Liver (tissue), 9 donors: ENCODE data around the gene SORCS2. TPM values are rescaled to one million over a fixed set of nuclear protein-coding genes. Genes with fewer than 3 reads are reported as not detected.

Experiments
- DNase-seq: peaks from one replicate; pipeline ENCODE4 v3.0.0-alpha.2; 2017; ENCODE audit warnings: low spot score
- H3K27ac ChIP-seq, 2 donors: one replicate each; pipeline ENCODE4 v1.7.0; 2013; ENCODE audit warnings: inconsistent platforms in 2 of 2, low read length in 2 of 2, control low read depth in 1 of 2, low read depth in 1 of 2, mild to moderate bottlenecking in 1 of 2
- H3K27me3 ChIP-seq, 4 donors: one replicate each; pipeline versions ENCODE4 v1.6.1 to v1.7.0; 2013; ENCODE audit warnings: low read length in 3 of 4, inconsistent platforms in 1 of 4, mild to moderate bottlenecking in 1 of 4, moderate library complexity in 1 of 4; ENCODE audit not compliant: control insufficient read depth in 4 of 4, insufficient read depth in 4 of 4
- H3K36me3 ChIP-seq, 4 donors: one replicate each; pipeline versions ENCODE4 v1.6.1 to v1.7.0; 2013; ENCODE audit warnings: low read length in 3 of 4, mild to moderate bottlenecking in 3 of 4, low read depth in 1 of 4, moderate library complexity in 1 of 4; ENCODE audit not compliant: control insufficient read depth in 4 of 4, insufficient read depth in 3 of 4
- H3K4me1 ChIP-seq, 4 donors: one replicate each; pipeline versions ENCODE4 v1.6.1 to v1.7.0; 2013; ENCODE audit warnings: low read length in 3 of 4, mild to moderate bottlenecking in 3 of 4, moderate library complexity in 1 of 4; ENCODE audit not compliant: control insufficient read depth in 4 of 4, insufficient read depth in 4 of 4
- H3K4me3 ChIP-seq, 3 donors: one replicate each; pipeline versions ENCODE4 v1.6.1 to v1.7.0; 2013; ENCODE audit warnings: low read length in 3 of 3, control low read depth in 1 of 3, low read depth in 1 of 3, mild to moderate bottlenecking in 1 of 3
- H3K9ac ChIP-seq, 2 donors: one replicate each; pipeline ENCODE4 v1.7.0; 2013; ENCODE audit warnings: low read length in 2 of 2, mild to moderate bottlenecking in 2 of 2, moderate library complexity in 2 of 2, control low read depth in 1 of 2, low read depth in 1 of 2
- H3K9me3 ChIP-seq, 4 donors: one replicate each; pipeline versions ENCODE4 v1.6.1 to v1.7.0; 2013; ENCODE audit warnings: low read length in 3 of 4; ENCODE audit not compliant: control insufficient read depth in 4 of 4
- CTCF ChIP-seq: fragments of 150-350 bp; IDR thresholded peaks from 2 replicates; pipeline ENCODE4 v1.5.1; 2017; ENCODE audit warnings: improper control_type of control experiment, low read depth, low read length; ENCODE audit not compliant: missing input control
- FOXA2 ChIP-seq: IDR thresholded peaks from 2 replicates; pipeline ENCODE4 v1.6.1; 2016; ENCODE audit warnings: antibody characterized with exemption
- GABPA ChIP-seq, 2 donors: IDR thresholded peaks in 1 of 2; conservative IDR thresholded peaks in 1 of 2; 2 replicates each; pipeline ENCODE4 v1.6.1; 2016; ENCODE audit warnings: antibody characterized with exemption in 2 of 2, mild to moderate bottlenecking in 1 of 2, moderate library complexity in 1 of 2
- HNF4A ChIP-seq, 2 donors: conservative IDR thresholded peaks; 2 replicates each; pipeline ENCODE4 v1.6.1; 2016; ENCODE audit warnings: antibody characterized with exemption in 2 of 2, mild to moderate bottlenecking in 2 of 2
- HNF4G ChIP-seq: IDR thresholded peaks from 2 replicates; pipeline ENCODE4 v1.6.1; 2016; ENCODE audit warnings: antibody characterized with exemption
- JUND ChIP-seq, 2 donors: IDR thresholded peaks; 2 replicates each; pipeline ENCODE4 v1.6.1; 2016; ENCODE audit warnings: antibody characterized with exemption in 2 of 2
- MAX ChIP-seq: IDR thresholded peaks from 2 replicates; pipeline ENCODE4 v1.6.1; 2016; ENCODE audit warnings: antibody characterized with exemption
- NR2F2 ChIP-seq: IDR thresholded peaks from 2 replicates; pipeline ENCODE4 v1.6.1; 2016; ENCODE audit warnings: antibody characterized with exemption
- RAD21 ChIP-seq, 2 donors: IDR thresholded peaks; 2 replicates each; pipeline ENCODE4 v1.6.1; 2016; ENCODE audit warnings: antibody characterized with exemption in 2 of 2, mild to moderate bottlenecking in 2 of 2
- RXRA ChIP-seq, 2 donors: IDR thresholded peaks; 2 replicates each; pipeline ENCODE4 v1.6.1; 2017 to 2018; ENCODE audit warnings: antibody characterized with exemption in 2 of 2, mild to moderate bottlenecking in 1 of 2
- SP1 ChIP-seq: IDR thresholded peaks from 2 replicates; pipeline ENCODE4 v1.6.1; 2018; ENCODE audit warnings: antibody characterized with exemption, mild to moderate bottlenecking
- TAF1 ChIP-seq: conservative IDR thresholded peaks from 2 replicates; pipeline ENCODE4 v1.6.1; 2016; ENCODE audit warnings: antibody characterized with exemption, mild to moderate bottlenecking
- YY1 ChIP-seq: IDR thresholded peaks from 2 replicates; pipeline ENCODE4 v1.6.1; 2016; ENCODE audit warnings: antibody characterized with exemption, mild to moderate bottlenecking
- ZBTB33 ChIP-seq: IDR thresholded peaks from 2 replicates; pipeline ENCODE4 v1.6.1; 2016; ENCODE audit warnings: antibody characterized with exemption
- WGBS: extraction: QIAGEN DNeasy Blood & Tissue Kit; methylation state at CpG from one replicate; pipeline ENCODE4 v1.1.7; 2013; 5-methylcytosine and 5-hydroxymethylcytosine counted together
- polyA plus RNA-seq, 2 donors: library from polyadenylated mRNA; stranded (reverse) in 1 of 2; unstranded in 1 of 2; fragments of 200-250 nt in 1 of 2; fragments of >200 nt in 1 of 2; fragmentation: Nextera tagmentation in 1 of 2; extraction: Ambion mirVana in 1 of 2; gene quantifications; one replicate each; pipeline versions ENCODE4 v1.2.1 to v1.2.3, GENCODE V29; 2013 to 2015
- total RNA-seq, 2 donors: library from RNA; depleted of rRNA; stranded (reverse); fragments of >200 nt; gene quantifications; one replicate each; pipeline ENCODE4 v1.2.3, GENCODE V29; 2014
- TF ChIP-seq, protein P1 (sequence below): IDR thresholded peaks from 2 replicates; pipeline ENCODE4 v1.6.1; 2016; ENCODE audit warnings: antibody characterized with exemption
- donor health status: healthy.
- donor health status: healthy.
- donor health status: healthy.
- donor health status: healthy.
- donor health status: healthy.

SORCS2 gene
- total and polyA plus RNA-seq, 4 donors = 0.10 to 1.4 (median 0.92) TPM

GRCh38 chr4:7462509-7462971, 270.2 kb downstream of the SORCS2 start:
- TF ChIP-seq GABPA (IDR thresholded peaks at IDR 0.05 in 1 of 2, conservative IDR thresholded peaks at IDR 0.05 in 1 of 2) (no peak), MAX (no peak), RAD21 (IDR thresholded peaks at IDR 0.05) (peak; percentile 80 to 90), CTCF (peak; percentile 60), SP1 (no peak), FOXA2 (peak; percentile 29), HNF4A (conservative IDR thresholded peaks at IDR 0.05) (peak; percentile 30 to 43), RXRA (IDR thresholded peaks at IDR 0.05) (peak; percentile 13 to 70), JUND (IDR thresholded peaks at IDR 0.05) (peak in 1 of 2 donors; percentile 91), TAF1 (no peak)
- Histone ChIP-seq H3K4me1 (peaks cover 0 to 15% (median 8%) of the 10 kb centered on the region in 4 donors), H3K4me3 (no peak overlapping the region), H3K9me3 (peaks cover 0 to 4% (median 2%) of the 10 kb centered on the region in 4 donors), H3K27ac (no peak overlapping the region), H3K9ac (no peak overlapping the region), H3K36me3 (no peaks in the 10 kb centered on the region), H3K27me3 (no peaks in the 10 kb centered on the region)
- WGBS = 24% methylated on average over 11 of the region's 11 CpGs
- no peak for DNase-seq

DNA sequence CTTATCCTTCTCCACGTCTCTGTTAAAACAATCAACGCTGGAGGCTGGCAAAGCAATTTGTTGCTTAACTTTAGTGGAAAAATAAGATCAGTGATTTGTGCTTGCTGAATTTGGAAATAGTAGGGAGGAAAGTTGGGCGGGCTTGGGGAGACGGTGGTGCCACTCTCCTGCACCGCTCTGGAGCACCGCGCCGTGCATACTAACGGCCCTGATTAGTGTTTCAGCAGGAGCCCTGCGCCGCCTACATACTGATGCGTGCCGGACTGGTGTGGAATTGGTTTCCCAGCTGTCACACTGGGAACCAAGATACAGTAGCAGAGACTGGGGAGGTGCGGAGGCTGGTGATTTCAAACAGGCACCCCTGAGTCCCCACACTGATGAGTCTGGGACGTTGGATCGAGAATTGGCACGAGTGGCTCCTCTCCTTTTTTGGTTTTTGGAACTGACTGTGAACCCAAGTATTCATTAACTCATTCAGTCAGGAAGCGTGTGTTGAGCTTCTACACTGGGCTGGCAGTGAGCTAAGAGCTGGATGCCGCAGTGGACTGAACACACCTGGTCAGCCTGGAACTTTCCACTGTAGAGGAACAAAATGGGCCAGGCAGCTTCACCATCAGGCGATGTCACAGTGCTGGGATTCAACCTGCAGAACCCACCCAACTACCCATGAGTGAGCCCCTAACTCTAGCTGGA, 271.4 kb downstream of the SORCS2 start:
- no peaks in the 10 kb centered on the region for H3K27me3 ChIP-seq
- peaks cover 0 to 4% (median 2%) of the 10 kb centered on the region in 4 donors for H3K9me3 ChIP-seq
- H3K4me3 ChIP-seq = no peak overlapping the region
- H3K27ac ChIP-seq = no peak overlapping the region
- H3K36me3 ChIP-seq = no peaks in the 10 kb centered on the region
- H3K4me1 ChIP-seq = peaks cover 0 to 15% (median 8%) of the 10 kb centered on the region in 4 donors
- no peak overlapping the region for H3K9ac ChIP-seq
- 81% methylated on average over 20 of the region's 20 CpGs for WGBS
- TF ChIP-seq HNF4A (conservative IDR thresholded peaks at IDR 0.05) = peak in 1 of 2 donors; percentile 4
- no peak for TF ChIP-seq NR2F2
- peak in 1 of 2 donors; percentile 29 for TF ChIP-seq RAD21 (IDR thresholded peaks at IDR 0.05)
- DNase-seq = no peak

GRCh38 chr4:7464259-7464655, 271.9 kb downstream of the SORCS2 start:
- H3K36me3 ChIP-seq = no peaks in the 10 kb centered on the region
- peaks cover 0 to 4% (median 2%) of the 10 kb centered on the region in 4 donors for H3K9me3 ChIP-seq
- no peak overlapping the region for H3K27ac ChIP-seq
- H3K4me1 ChIP-seq = peaks cover 0 to 15% (median 8%) of the 10 kb centered on the region in 4 donors
- DNase-seq = no peak
- 89% methylated on average over 5 of the region's 5 CpGs for WGBS
- H3K9ac ChIP-seq = no peak overlapping the region
- H3K4me3 ChIP-seq = no peak overlapping the region
- no peaks in the 10 kb centered on the region for H3K27me3 ChIP-seq
- TF ChIP-seq SP1 = no peak
- TF ChIP-seq, protein P1, sequence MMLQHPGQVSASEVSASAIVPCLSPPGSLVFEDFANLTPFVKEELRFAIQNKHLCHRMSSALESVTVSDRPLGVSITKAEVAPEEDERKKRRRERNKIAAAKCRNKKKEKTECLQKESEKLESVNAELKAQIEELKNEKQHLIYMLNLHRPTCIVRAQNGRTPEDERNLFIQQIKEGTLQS = no peak
- TF ChIP-seq YY1 = no peak
- TF ChIP-seq JUND (IDR thresholded peaks at IDR 0.05) = no peak
- no peak for TF ChIP-seq MAX
- no peak for TF ChIP-seq NR2F2
- TF ChIP-seq RAD21 (IDR thresholded peaks at IDR 0.05) = no peak
- TF ChIP-seq CTCF = no peak
- TF ChIP-seq HNF4G = no peak
- no peak for TF ChIP-seq TAF1
- no peak for TF ChIP-seq ZBTB33
- no peak for TF ChIP-seq HNF4A (conservative IDR thresholded peaks at IDR 0.05)
- no peak for TF ChIP-seq GABPA (IDR thresholded peaks at IDR 0.05 in 1 of 2, conservative IDR thresholded peaks at IDR 0.05 in 1 of 2)
